ENCODE measurements around the gene CAMTA1. TPM values are rescaled to one million over a fixed set of nuclear protein-coding genes. Genes with fewer than 3 reads are reported as not detected.

Gene CAMTA1
- total RNA-seq, 1 donor from 2014 or later: 69.9 TPM

DNA sequence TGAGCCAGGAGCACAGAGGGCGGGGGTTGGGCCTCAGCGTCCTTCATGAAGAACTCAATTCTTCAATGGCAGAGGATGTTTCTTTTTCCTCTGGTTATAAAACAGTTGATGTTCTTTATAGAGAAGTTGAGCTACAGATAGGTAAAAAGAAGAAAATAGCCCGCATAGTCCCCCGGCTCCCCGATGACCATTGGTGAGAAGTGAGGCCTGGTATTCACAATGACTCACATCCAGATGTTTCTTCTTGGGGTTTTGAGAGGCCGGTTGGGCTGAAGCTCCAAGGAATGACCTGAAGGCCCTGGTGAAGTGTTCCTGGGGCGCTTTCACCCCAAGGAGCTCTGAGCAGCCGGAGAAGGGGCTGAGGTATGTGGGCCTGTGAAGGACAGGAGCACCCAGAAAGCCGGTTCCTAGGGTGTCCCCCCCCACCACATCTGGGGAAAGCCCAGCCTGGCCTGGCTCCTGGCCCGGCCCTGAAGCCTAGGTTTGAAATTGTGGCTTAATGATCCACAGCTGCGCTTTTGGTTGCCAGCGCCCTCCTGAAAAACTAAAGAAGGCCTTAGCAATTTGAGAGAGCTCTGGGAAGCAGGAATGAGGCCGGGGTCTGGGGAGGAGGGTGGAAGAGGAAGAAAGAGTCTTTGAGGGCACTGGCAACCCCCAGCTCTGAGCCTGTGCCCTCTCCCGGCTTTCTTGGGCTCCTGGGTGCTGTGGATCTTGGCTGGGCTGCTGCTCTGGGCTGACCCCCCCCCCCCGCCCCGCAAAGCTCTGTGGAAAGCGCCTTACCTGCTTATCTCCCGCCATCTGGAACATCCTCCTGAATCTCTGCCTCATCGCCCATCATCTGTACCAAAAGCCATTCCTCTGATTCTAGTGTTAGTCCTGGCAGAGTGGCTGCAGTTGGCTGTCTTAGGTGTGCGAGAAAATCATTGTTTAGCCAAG is 444.7 kb downstream of the CAMTA1 start:
- no peaks in the 10 kb centered on the region for H3K27me3 Mint-ChIP-seq
- DNase-seq: no peak
- no peaks in the 10 kb centered on the region for H3K4me1 Mint-ChIP-seq
- no peak overlapping the region for H3K4me3 Mint-ChIP-seq
- H3K9me3 Mint-ChIP-seq: no peaks in the 10 kb centered on the region
- H3K27ac Mint-ChIP-seq: no peak overlapping the region
- intact Hi-C loops (cut with micrococcal nuclease): no loop called here
- H3K36me3 Mint-ChIP-seq (ENCODE audit: low read depth): no peaks in the 10 kb centered on the region

DNA sequence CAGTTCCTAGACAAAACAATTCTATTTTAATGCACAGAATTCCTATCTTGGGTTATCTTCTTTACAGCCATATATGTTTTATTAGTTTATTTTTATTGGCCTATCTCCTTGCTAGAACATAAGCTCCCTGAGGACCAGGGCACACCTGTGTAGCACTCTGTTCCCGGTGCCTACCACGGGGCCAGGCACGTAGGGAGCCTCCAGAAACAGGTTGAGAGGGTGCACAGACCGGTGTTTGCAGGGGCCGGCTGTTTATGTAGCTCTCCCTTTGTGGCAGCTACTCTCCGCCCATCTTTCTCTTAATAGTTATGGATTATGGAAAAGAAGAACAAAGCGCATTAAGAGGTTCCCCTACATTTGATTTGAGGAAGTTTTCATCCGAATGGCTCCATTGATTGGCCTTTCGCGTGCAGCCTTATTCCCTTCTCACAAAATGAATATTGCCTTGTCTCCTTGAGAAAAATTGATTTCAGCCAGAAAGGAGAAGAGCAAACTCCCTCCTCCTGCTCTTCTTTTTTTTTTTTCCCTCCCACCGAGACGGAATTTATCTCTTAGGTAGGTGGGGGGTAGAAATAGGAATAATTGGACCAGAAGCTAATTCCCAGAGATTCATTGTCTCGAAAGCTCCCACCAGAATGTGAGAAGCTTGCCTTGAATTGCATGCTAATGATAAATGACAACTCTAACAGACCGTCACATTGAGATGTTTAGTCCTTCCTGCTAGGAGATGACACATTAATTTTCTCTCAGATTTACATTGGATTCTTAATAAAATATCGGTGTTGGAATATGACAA is 447.4 kb downstream of the CAMTA1 start:
- intact Hi-C loops (cut with micrococcal nuclease): no loop called here
- Mint-ChIP-seq H3K27ac (no peak overlapping the region), H3K4me1 (no peaks in the 10 kb centered on the region)

GRCh38 chr1:7233237-7233540 is 447.9 kb downstream of the CAMTA1 start:
- no peak for DNase-seq
- peaks cover 8% of the 10 kb centered on the region for H3K27me3 Mint-ChIP-seq
- no peak overlapping the region for H3K27ac Mint-ChIP-seq

More for the DNA sequence above, 447.4 kb downstream of the CAMTA1 start:
- DNase-seq: no peak
- Mint-ChIP-seq H3K36me3 (ENCODE audit: low read depth) (no peaks in the 10 kb centered on the region), H3K9me3 (no peaks in the 10 kb centered on the region), H3K27me3 (peaks cover 8% of the 10 kb centered on the region), H3K4me3 (no peak overlapping the region)

DNA sequence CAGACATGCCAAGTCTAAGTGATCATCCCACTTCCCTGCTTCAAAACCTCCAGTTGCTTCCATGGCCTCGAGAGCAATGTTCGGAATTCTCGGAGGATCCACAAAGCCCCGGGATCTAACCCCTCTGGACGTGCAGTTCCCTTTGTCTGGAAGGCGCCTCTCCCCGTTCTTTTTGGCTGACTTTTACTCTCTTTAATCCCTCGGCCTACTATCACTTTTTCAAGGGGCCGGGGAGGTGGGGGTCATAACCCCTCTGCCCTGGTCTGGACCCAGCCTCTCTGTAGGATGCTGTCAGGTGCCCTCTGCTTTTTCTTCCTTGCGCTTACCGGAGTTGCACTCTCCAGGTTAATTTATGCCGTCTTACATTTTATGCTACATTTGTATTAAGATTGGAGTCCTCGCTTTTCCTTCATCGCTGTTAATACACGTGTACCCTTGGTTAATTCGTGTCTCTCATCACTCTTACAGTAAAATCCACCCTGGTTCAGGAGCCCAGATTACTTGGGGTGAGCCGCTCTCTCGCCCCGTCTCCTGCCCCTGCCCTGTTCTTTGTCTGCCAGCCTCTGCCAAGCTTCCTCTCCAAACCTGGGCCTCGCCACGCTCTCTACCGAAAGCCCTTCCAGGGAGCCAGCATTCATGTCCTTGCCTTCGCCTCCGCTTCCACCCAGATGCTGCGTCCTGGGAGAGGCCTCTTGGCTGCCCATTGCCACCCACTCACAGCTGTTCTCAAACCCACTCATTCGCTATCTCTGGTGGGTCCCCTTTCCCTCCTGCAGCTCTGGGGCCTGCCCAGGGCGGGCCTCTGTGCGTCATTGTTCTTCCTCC is 448.6 kb downstream of the CAMTA1 start:
- no peaks in the 10 kb centered on the region for H3K36me3 Mint-ChIP-seq (ENCODE audit: low read depth)
- no peak for DNase-seq
- H3K27me3 Mint-ChIP-seq: peaks cover 8% of the 10 kb centered on the region
- H3K4me3 Mint-ChIP-seq: no peak overlapping the region
- no peak overlapping the region for H3K27ac Mint-ChIP-seq
- intact Hi-C loops (cut with micrococcal nuclease): no loop called here
- H3K4me1 Mint-ChIP-seq: no peaks in the 10 kb centered on the region
- no peaks in the 10 kb centered on the region for H3K9me3 Mint-ChIP-seq

More at GRCh38 chr1:7233237-7233540, 447.9 kb downstream of the CAMTA1 start:
- Mint-ChIP-seq H3K9me3 (no peaks in the 10 kb centered on the region), H3K36me3 (ENCODE audit: low read depth) (no peaks in the 10 kb centered on the region), H3K4me3 (no peak overlapping the region), H3K4me1 (no peaks in the 10 kb centered on the region)
- intact Hi-C loops (cut with micrococcal nuclease): no loop called here

- H3K27me3 Mint-ChIP-seq: peaks cover 8% of the 10 kb centered on the region
- H3K9me3 Mint-ChIP-seq: no peaks in the 10 kb centered on the region
- intact Hi-C loops (cut with micrococcal nuclease): no loop called here
- DNase-seq: no peak
- no peaks in the 10 kb centered on the region for H3K4me1 Mint-ChIP-seq
- no peak overlapping the region for H3K4me3 Mint-ChIP-seq
- H3K36me3 Mint-ChIP-seq (ENCODE audit: low read depth): no peaks in the 10 kb centered on the region
- H3K27ac Mint-ChIP-seq: no peak overlapping the region
These were observed 449.2 kb downstream of the CAMTA1 start for GRCh38 chr1:7234471-7234755.

DNA sequence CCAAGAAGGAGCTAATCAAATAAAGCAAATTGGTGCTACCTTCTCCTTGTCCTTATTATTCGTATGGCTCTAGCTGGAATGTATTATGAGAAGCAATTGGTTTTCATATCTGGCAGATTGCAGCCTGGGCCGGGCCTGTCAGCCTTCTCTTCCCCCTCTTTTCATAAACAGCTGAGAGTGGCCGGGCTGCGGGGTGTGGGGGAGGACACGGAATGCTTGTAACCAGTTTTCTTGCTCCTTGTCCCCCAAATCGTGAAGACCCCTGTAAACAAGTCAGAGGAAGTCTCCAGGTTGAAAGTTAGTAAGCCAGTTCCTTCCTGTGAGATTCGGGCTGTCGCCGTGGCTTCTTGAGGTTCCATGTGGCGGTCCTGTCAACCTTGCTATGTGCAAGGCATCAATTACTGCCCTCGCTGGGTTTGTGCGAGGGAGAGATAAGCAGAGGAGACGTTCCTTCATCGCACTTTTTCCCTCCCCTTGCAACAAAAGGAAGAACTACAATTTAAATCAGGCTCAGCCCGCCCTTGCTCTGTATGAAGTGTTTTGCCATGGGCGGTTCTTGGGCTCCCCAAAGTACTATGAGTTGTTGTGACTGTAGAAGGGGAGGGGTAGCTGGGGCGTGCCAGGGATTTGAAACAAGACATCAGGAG is 450.7 kb downstream of the CAMTA1 start:
- Mint-ChIP-seq H3K4me3 (no peak overlapping the region), H3K36me3 (ENCODE audit: low read depth) (no peaks in the 10 kb centered on the region), H3K27me3 (peaks cover 8% of the 10 kb centered on the region), H3K27ac (no peak overlapping the region), H3K9me3 (no peaks in the 10 kb centered on the region), H3K4me1 (no peaks in the 10 kb centered on the region)
- intact Hi-C loops (cut with micrococcal nuclease): no loop called here
- DNase-seq: no peak

DNA sequence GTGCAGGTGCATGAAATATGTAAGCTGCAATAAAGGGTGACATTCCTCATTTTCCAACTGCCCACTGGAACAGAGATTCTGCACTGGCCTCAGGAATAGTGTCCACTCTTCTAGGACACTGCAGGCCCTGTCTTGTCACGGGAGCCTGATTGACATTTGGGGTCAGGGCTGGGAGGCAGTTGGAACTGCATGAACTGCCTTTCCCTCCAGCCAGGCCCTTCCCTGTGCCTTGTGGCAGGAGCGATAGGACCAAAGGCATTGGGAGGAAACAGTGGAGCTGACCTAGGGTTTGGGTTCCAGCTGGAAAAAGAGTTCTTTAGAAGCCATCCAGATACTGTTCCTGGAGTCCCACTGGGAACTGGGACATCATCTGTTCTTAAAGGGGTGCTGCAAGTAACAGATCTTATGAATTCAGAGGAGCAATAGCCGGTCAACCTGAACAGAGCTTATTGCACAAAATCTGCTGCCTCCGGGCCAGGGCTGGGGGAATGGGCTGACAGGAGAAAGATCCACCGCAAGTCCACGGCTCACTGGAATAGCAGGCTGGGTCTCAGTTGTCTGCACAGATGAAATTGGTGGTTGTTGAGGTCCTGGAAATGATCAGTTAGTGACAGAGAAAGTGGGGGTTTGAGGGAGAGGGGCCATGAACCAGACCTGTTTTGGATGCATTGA is 451.7 kb downstream of the CAMTA1 start:
- H3K9me3 Mint-ChIP-seq: no peaks in the 10 kb centered on the region
- peaks cover 8% of the 10 kb centered on the region for H3K27me3 Mint-ChIP-seq
- no peaks in the 10 kb centered on the region for H3K4me1 Mint-ChIP-seq
- H3K27ac Mint-ChIP-seq: no peak overlapping the region
- intact Hi-C loops (cut with micrococcal nuclease): no loop called here
- H3K36me3 Mint-ChIP-seq (ENCODE audit: low read depth): no peaks in the 10 kb centered on the region
- DNase-seq: no peak
- no peak overlapping the region for H3K4me3 Mint-ChIP-seq

GRCh38 chr1:7247158-7247557 is 461.9 kb downstream of the CAMTA1 start:
- H3K9me3 Mint-ChIP-seq: no peaks in the 10 kb centered on the region
- intact Hi-C loops (cut with micrococcal nuclease): no loop called here
- no peak overlapping the region for H3K27ac Mint-ChIP-seq
- H3K4me3 Mint-ChIP-seq: no peak overlapping the region
- no peaks in the 10 kb centered on the region for H3K36me3 Mint-ChIP-seq (ENCODE audit: low read depth)
- peaks cover 6% of the 10 kb centered on the region for H3K27me3 Mint-ChIP-seq
- no peak for DNase-seq
- no peaks in the 10 kb centered on the region for H3K4me1 Mint-ChIP-seq

DNA sequence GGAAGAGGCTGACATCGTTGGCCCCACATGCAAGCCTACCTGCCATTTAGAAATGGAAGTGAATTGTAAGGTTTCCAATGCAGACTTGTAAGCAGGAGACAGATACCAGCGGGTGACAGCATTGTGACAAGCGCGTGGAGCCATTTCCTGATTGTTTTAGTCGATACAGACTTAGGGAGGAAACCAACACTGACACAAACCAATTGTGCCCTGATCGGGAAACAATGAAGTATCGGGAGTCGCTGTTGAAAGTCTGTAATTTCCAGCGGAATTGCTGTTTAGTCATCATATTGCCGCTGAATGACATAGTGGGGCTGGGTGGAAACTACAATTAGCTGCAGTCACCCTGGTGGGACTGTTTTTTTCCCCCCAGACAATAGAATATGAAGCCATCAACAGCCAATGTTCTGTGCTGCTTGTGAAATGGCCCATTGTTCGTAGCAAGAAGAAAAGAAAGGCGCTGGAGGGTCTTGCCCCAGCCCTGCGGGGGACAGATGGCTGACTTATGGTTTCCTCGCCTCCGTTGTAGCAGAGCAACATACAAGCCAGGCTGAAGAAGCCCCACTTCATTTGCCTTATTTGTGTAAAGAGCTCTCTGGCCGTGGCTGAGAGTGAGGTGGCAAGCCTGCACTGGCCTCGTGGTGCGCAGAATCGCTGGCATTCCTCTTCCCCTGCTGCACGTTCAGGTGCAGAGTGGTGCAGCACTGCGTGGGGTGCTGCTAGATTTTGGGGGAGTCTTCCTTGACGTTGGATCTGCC is 462.7 kb downstream of the CAMTA1 start:
- Mint-ChIP-seq H3K9me3 (no peaks in the 10 kb centered on the region), H3K4me3 (no peak overlapping the region)
- intact Hi-C loops (cut with micrococcal nuclease): no loop called here

DNA sequence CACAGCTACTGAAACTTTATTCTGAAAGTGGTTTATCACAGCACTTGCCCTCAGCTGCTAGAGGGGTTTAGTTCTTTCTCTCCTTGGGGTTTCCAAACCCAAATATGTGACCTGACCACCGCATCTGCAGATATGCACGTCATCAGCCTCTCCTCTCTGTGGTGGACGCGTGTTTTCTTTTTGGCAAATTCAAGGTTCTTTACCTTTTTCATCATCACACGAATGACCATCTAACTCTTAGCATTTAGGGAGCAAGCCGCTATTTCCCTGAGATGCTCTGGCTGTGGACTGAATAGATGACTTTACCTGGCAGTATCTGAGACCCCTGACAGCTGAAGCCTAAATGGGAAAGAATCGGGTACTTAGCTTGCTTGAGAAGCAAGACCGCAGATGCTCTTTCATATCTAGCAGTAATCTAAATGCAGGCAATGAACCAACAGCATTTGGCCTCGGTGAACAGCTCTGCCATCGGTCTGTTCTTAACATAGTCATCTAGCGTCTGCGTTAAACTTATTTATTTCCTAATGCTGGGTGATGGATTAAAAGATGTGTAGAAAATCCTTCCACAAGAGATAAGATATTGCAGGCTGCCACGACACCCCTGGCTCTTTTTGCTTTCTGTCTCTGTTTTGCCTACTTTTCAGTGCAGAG is 463.4 kb downstream of the CAMTA1 start:
- no peaks in the 10 kb centered on the region for H3K36me3 Mint-ChIP-seq (ENCODE audit: low read depth)
- intact Hi-C loops (cut with micrococcal nuclease): no loop called here
- DNase-seq: no peak
- no peak overlapping the region for H3K4me3 Mint-ChIP-seq
- no peak overlapping the region for H3K27ac Mint-ChIP-seq
- peaks cover 6% of the 10 kb centered on the region for H3K27me3 Mint-ChIP-seq
- no peaks in the 10 kb centered on the region for H3K4me1 Mint-ChIP-seq
- H3K9me3 Mint-ChIP-seq: no peaks in the 10 kb centered on the region

More for the DNA sequence above, 462.7 kb downstream of the CAMTA1 start:
- Mint-ChIP-seq H3K4me1 (no peaks in the 10 kb centered on the region), H3K27ac (no peak overlapping the region), H3K36me3 (ENCODE audit: low read depth) (no peaks in the 10 kb centered on the region), H3K27me3 (peaks cover 6% of the 10 kb centered on the region)
- no peak for DNase-seq

DNA sequence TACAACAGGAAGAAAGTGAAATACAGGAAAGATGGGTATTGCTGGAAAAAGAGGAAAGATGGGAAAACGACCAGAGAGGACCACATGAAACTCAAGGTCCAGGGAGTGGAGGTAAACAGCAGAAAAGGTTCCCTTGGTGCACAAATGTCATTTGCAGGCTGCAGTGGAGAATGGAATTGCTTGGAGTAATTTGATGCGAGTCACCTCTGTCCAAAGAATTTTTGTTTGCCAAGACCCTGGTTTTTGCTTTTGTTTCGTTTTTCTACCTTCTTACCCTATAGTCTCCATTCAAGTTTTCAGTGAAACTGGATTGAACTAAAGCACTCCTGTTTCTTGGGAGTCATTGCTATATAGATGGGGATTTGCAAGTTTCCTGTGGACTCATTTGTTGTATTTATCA is 464.3 kb downstream of the CAMTA1 start:
- Mint-ChIP-seq H3K27me3 (peaks cover 6% of the 10 kb centered on the region), H3K36me3 (ENCODE audit: low read depth) (no peaks in the 10 kb centered on the region), H3K27ac (no peak overlapping the region), H3K4me1 (no peaks in the 10 kb centered on the region), H3K4me3 (no peak overlapping the region), H3K9me3 (no peaks in the 10 kb centered on the region)
- DNase-seq: no peak
- intact Hi-C loops (cut with micrococcal nuclease): no loop called here

DNA sequence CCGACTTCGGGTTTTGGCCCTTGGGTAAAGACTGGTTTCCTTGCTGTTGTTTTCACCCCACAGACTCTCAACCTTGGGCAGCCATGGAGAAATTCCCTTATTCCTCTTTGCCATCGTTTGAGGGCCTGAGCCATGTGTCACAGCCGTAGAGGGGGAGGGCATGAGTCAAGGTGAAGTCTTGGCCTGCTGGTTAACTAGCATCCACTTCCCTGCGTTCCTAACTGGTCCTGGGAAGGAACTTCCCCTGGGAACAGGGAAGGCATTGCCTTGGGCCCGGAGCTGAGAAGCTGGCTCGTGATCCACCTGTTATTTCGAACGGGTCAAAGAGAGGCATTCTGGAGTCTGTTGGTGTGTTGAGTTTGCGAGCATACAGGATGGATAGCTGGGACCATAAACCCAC is 464.9 kb downstream of the CAMTA1 start:
- Mint-ChIP-seq H3K9me3 (no peaks in the 10 kb centered on the region), H3K27me3 (peaks cover 6% of the 10 kb centered on the region), H3K4me3 (no peak overlapping the region), H3K4me1 (no peaks in the 10 kb centered on the region), H3K36me3 (ENCODE audit: low read depth) (no peaks in the 10 kb centered on the region), H3K27ac (no peak overlapping the region)
- DNase-seq: no peak
- intact Hi-C loops (cut with micrococcal nuclease): no loop called here
